HepG2 (cell line): ENCODE results near the gene IZUMO4. TPM values are rescaled to one million over a fixed set of nuclear protein-coding genes. Genes with fewer than 3 reads are reported as not detected.

Source experiments
- ATAC-seq: fragments of 200-7000 bp; cut with Tn5 transposase; 3 replicates; pipeline ENCODE4 v1.9.1; 2020; ENCODE audit warnings: mild to moderate bottlenecking, moderate library complexity
- BruUV-seq: library from RNA; stranded (reverse); fragments of 400-500 nt; replicated peaks from 2 replicates; lab custom pipeline; 2021; lab: Mats Ljungman, UMichigan
- CTCF ChIA-PET: fragments of 300-600 bp; formaldehyde crosslinking; extraction: SDS; loops from one replicate; lab custom pipeline; 2021; ENCODE audit warnings: low total read pairs, inconsistent platforms, low intra/inter-chr PET ratio; lab: Yijun Ruan, JAX
- POLR2A ChIA-PET: fragments of 350-600 bp; sonication (Branson Sonifier 250); formaldehyde crosslinking; loops from one replicate; lab custom pipeline; 2020; ENCODE audit warnings: antibody characterized with exemption, inconsistent platforms; lab: Yijun Ruan, JAX
- DNase-seq: peaks from one replicate; pipeline ENCODE4 v3.0.0-alpha.2; 2015; ENCODE audit warnings: low spot score
- FAIRE-seq: peaks from 3 replicates; lab custom pipeline; 2011; peaks lifted over from hg19 to GRCh38; lab: Jason Lieb, UNC
- H2AFZ ChIP-seq: one replicate; pipeline ENCODE4 v1.6.1; 2011; ENCODE audit warnings: low read length, inconsistent platforms
- H3K27ac ChIP-seq: fragments of 300-600 bp; 3 replicates; pipeline ENCODE4 v1.8.0; 2011; ENCODE audit warnings: mixed run types, mild to moderate bottlenecking, mixed read lengths, low read length, inconsistent platforms; ENCODE audit not compliant: insufficient read depth; ENCODE audit errors: extremely low read length
- H3K27me3 ChIP-seq, 2 experiments: fragments of 200-600 bp in 1 of 2; 2 replicates in 1 of 2; 3 replicates in 1 of 2; pipeline versions ENCODE4 v1.6.0 to v1.8.0; 2011; ENCODE audit warnings: low read length in 2 of 2, mild to moderate bottlenecking in 2 of 2, moderate library complexity in 2 of 2, inconsistent platforms in 1 of 2; ENCODE audit not compliant: insufficient read depth in 2 of 2, control insufficient read depth in 1 of 2
- H3K36me3 ChIP-seq, 2 experiments: fragments of 200-600 bp in 1 of 2; replicated peaks in 1 of 2; 2 replicates in 1 of 2; 3 replicates in 1 of 2; pipeline versions ENCODE4 v1.5.1 to v1.8.0; 2011; ENCODE audit warnings: low read length in 2 of 2, inconsistent platforms in 1 of 2; ENCODE audit not compliant: insufficient read depth in 2 of 2, control insufficient read depth in 1 of 2
- H3K4me1 ChIP-seq: 2 replicates; pipeline ENCODE4 v1.5.1; 2012; ENCODE audit warnings: low read length, inconsistent platforms; ENCODE audit not compliant: insufficient read depth
- H3K4me2 ChIP-seq: 2 replicates; pipeline ENCODE4 v1.6.0; 2011; ENCODE audit warnings: low read depth, low read length, inconsistent platforms
- H3K4me3 ChIP-seq, 3 experiments: fragments of 200-600 bp in 1 of 3; sonication (generic), shearing (Covaris generic) in 1 of 3; replicated peaks in 1 of 3; 2 replicates each; pipeline ENCODE4 v1.5.1; 2011 to 2016; ENCODE audit warnings: low read length in 3 of 3, inconsistent platforms in 2 of 3, low read depth in 2 of 3, mild to moderate bottlenecking in 2 of 3, control low read depth in 1 of 3, mixed read lengths in 1 of 3; ENCODE audit not compliant: insufficient read depth in 1 of 3
- H3K79me2 ChIP-seq: one replicate; pipeline ENCODE4 v1.6.1; 2011; ENCODE audit warnings: low read length, inconsistent platforms; ENCODE audit not compliant: insufficient read depth
- H3K9ac ChIP-seq: 2 replicates; pipeline ENCODE4 v1.6.0; 2011; ENCODE audit warnings: mild to moderate bottlenecking, low read depth, low read length, inconsistent platforms; ENCODE audit not compliant: insufficient read depth
- H3K9me3 ChIP-seq: 2 replicates; pipeline ENCODE4 v1.5.1; 2012; ENCODE audit warnings: mild to moderate bottlenecking, low read length
- H4K20me1 ChIP-seq: 2 replicates; pipeline ENCODE4 v1.6.0; 2011; ENCODE audit warnings: inconsistent platforms, mild to moderate bottlenecking, low read length, moderate library complexity; ENCODE audit not compliant: insufficient read depth
- AKAP8 ChIP-seq: sonication (generic); formaldehyde crosslinking; IDR thresholded peaks from 2 replicates; pipeline ENCODE4 v1.5.1; 2020; ENCODE audit warnings: mild to moderate bottlenecking, missing genetic modification reagents
- ZBTB33 ChIP-seq: sonication (generic); formaldehyde crosslinking; IDR thresholded peaks from 2 replicates; pipeline ENCODE4 v1.4.0; 2020; ENCODE audit warnings: missing genetic modification reagents
- ZBTB38 ChIP-seq: sonication (generic); formaldehyde crosslinking; IDR thresholded peaks from 2 replicates; pipeline ENCODE4 v1.5.1; 2020; ENCODE audit warnings: mild to moderate bottlenecking, missing genetic modification reagents
- ZNF451 ChIP-seq: sonication (generic); formaldehyde crosslinking; IDR thresholded peaks from 2 replicates; pipeline ENCODE4 v1.5.0; 2020; ENCODE audit warnings: mild to moderate bottlenecking, missing genetic modification reagents
- ZNF552 ChIP-seq: sonication (generic); formaldehyde crosslinking; IDR thresholded peaks from 2 replicates; pipeline ENCODE4 v1.9.0; 2022; ENCODE audit warnings: missing genetic modification reagents, mild to moderate bottlenecking, borderline replicate concordance
- ZNF564 ChIP-seq: sonication (generic); formaldehyde crosslinking; IDR thresholded peaks from 2 replicates; pipeline ENCODE4 v1.8.1; 2023; ENCODE audit warnings: mild to moderate bottlenecking, missing genetic modification reagents
- WGBS: methylation state at CpG from one replicate; pipeline ENCODE4 v1.1.6; 2017; ENCODE audit warnings: low lambda C conversion rate; 5-methylcytosine and 5-hydroxymethylcytosine counted together
- in situ Hi-C: cut with HindIII; loops from 2 replicates; pipeline ENCODE4 v1.10.0; 2017; ENCODE audit warnings: low pct_unique_long_range_greater_than_20kb; ENCODE audit not compliant: extremely low pct_ligation_motif_present
- intact Hi-C: fragments of 100-400 bp; cut with micrococcal nuclease; formaldehyde crosslinking; loops from one replicate; pipeline ENCODE4 v1.10.0; 2022; ENCODE audit not compliant: unreplicated experiment
- polyA plus RNA-seq, 8 experiments: library from polyadenylated mRNA; depleted of rRNA in 3 of 8; stranded (reverse) in 7 of 8; unstranded in 1 of 8; fragments of >200 nt; fragmentation: Illumina TruSeq in 4 of 8; extraction: Trizol in 4 of 8; gene quantifications; 2 replicates each; pipeline versions ENCODE4 v1.2.1 to v1.2.3, GENCODE V29; 2011 to 2016; ENCODE audit warnings: low read depth in 4 of 8, missing spikeins in 1 of 8, mixed read lengths in 1 of 8; ENCODE audit not compliant: insufficient read depth in 1 of 8
- total RNA-seq, 5 experiments: library from RNA; depleted of rRNA; stranded (reverse); fragments of >200 nt; fragmentation: Illumina TruSeq; extraction: Trizol; gene quantifications; 2 replicates each; pipeline ENCODE4 v1.2.3, GENCODE V29; 2016; ENCODE audit warnings: low read depth in 1 of 5

The IZUMO4 gene
- total and polyA plus RNA-seq, 2 of the 13 experiments (the other 11 are each of a cell fraction or from before 2014, with no cell fraction given), result 0.77 to 3.9 TPM

GRCh38 chr19:2148482-2149135 lies 51.9 kb downstream of the IZUMO4 start:
- H4K20me1 ChIP-seq, result peaks cover 37% of the 10 kb centered on the region
- POLR2A ChIA-PET, result no interaction called here
- H3K9me3 ChIP-seq, result no peaks in the 10 kb centered on the region
- H3K27me3 ChIP-seq, result no peaks in the 10 kb centered on the region; a peak in 1 of 5 replicates
- 87% methylated on average over 16 of the region's 16 CpGs for WGBS
- H3K4me1 ChIP-seq, result peaks cover 54% of the 10 kb centered on the region
- in situ Hi-C loops, result no loop called here
- H3K4me3 ChIP-seq, result no peak overlapping the region
- H2AFZ ChIP-seq, result no peak overlapping the region
- FAIRE-seq (no peak), ATAC-seq (no peak), DNase-seq (no peak)
- no TSS peak for BruUV-seq
- H3K9ac ChIP-seq, result no peak overlapping the region
- no peak overlapping the region for H3K27ac ChIP-seq
- H3K36me3 ChIP-seq, result peaks cover 6 to 9% of the 10 kb centered on the region in 2 experiments; a peak in 2 of 5 replicates
- intact Hi-C loops, result no loop called here
- H3K79me2 ChIP-seq, result peaks cover 70% of the 10 kb centered on the region
- peak overlapping the region; percentile 38 for H3K4me2 ChIP-seq
- CTCF ChIA-PET, result no interaction called here
- TF ChIP-seq ZNF451 (no peak), AKAP8 (CRISPR knock-in tag) (no peak), ZBTB38 (CRISPR knock-in tag) (peak; percentile 20; the same call in 1 of the 2 replicates), ZNF552 (CRISPR knock-in tag) (no peak), ZNF564 (CRISPR knock-in tag) (no peak), ZBTB33 (CRISPR knock-in tag) (peak; percentile 73; the same call in 1 of the 2 replicates)

Other genes with a start within 250 kb of the IZUMO4 start
- gene REXO1, start 248.4 kb upstream of the IZUMO4 start, total RNA-seq (2016; rRNA removed; fragmentation: Illumina TruSeq; extraction: Trizol), result 3.0 and 5.0 TPM in 2 replicates
- gene REXO1, start 248.4 kb upstream of the IZUMO4 start, polyA plus RNA-seq (2011; rRNA removed), result 11.2 and 13.0 TPM in 2 replicates
- 6.2 and 6.7 TPM in 2 replicates for gene KLF16, start 233.3 kb upstream of the IZUMO4 start, total RNA-seq (2016; rRNA removed; fragmentation: Illumina TruSeq; extraction: Trizol)
- gene KLF16, start 233.3 kb upstream of the IZUMO4 start, polyA plus RNA-seq (2011; rRNA removed), result 3.5 and 4.7 TPM in 2 replicates
- gene ABHD17A, start 211.4 kb upstream of the IZUMO4 start, total RNA-seq (2016; rRNA removed; fragmentation: Illumina TruSeq; extraction: Trizol), result 27.9 and 40.8 TPM in 2 replicates
- 27.7 and 44.6 TPM in 2 replicates for gene ABHD17A, start 211.4 kb upstream of the IZUMO4 start, polyA plus RNA-seq (2011; rRNA removed)
- 2.0 and 3.5 TPM in 2 replicates for gene ADAT3, start 191.5 kb upstream of the IZUMO4 start, total RNA-seq (2016; rRNA removed; fragmentation: Illumina TruSeq; extraction: Trizol)
- 0.95 and 1.4 TPM in 2 replicates for gene ADAT3, start 191.5 kb upstream of the IZUMO4 start, polyA plus RNA-seq (2011; rRNA removed)
- gene SCAMP4, start 191.5 kb upstream of the IZUMO4 start, total RNA-seq (2016; rRNA removed; fragmentation: Illumina TruSeq; extraction: Trizol), result 10.8 and 13.7 TPM in 2 replicates
- gene SCAMP4, start 191.5 kb upstream of the IZUMO4 start, polyA plus RNA-seq (2011; rRNA removed), result 10.7 and 12.8 TPM in 2 replicates
- 29.7 and 53.8 TPM in 2 replicates for gene CSNK1G2, start 155.7 kb upstream of the IZUMO4 start, total RNA-seq (2016; rRNA removed; fragmentation: Illumina TruSeq; extraction: Trizol)
- gene CSNK1G2, start 155.7 kb upstream of the IZUMO4 start, polyA plus RNA-seq (2011; rRNA removed), result 72.5 and 88.4 TPM in 2 replicates
- gene BTBD2, start 81.2 kb upstream of the IZUMO4 start, total RNA-seq (2016; rRNA removed; fragmentation: Illumina TruSeq; extraction: Trizol), result 28.1 and 30.9 TPM in 2 replicates
- 45.3 and 45.6 TPM in 2 replicates for gene BTBD2, start 81.2 kb upstream of the IZUMO4 start, polyA plus RNA-seq (2011; rRNA removed)
- gene MKNK2, start 45.7 kb upstream of the IZUMO4 start, total RNA-seq (2016; rRNA removed; fragmentation: Illumina TruSeq; extraction: Trizol), result 35.5 and 44.9 TPM in 2 replicates
- 112 and 129 TPM in 2 replicates for gene MKNK2, start 45.7 kb upstream of the IZUMO4 start, polyA plus RNA-seq (2011; rRNA removed)
- 3.5 and 4.3 TPM in 2 replicates for gene MOB3A, start 589 bp upstream of the IZUMO4 start, total RNA-seq (2016; rRNA removed; fragmentation: Illumina TruSeq; extraction: Trizol)
- gene MOB3A, start 589 bp upstream of the IZUMO4 start, polyA plus RNA-seq (2011; rRNA removed), result 17.8 and 20.3 TPM in 2 replicates
- gene AP3D1, start 54.7 kb downstream of the IZUMO4 start, total RNA-seq (2016; rRNA removed; fragmentation: Illumina TruSeq; extraction: Trizol), result 73.5 and 82.6 TPM in 2 replicates
- gene AP3D1, start 54.7 kb downstream of the IZUMO4 start, polyA plus RNA-seq (2011; rRNA removed), result 68.0 and 78.6 TPM in 2 replicates
- gene DOT1L, start 67.0 kb downstream of the IZUMO4 start, total RNA-seq (2016; rRNA removed; fragmentation: Illumina TruSeq; extraction: Trizol), result 7.5 and 9.7 TPM in 2 replicates
- 14.6 and 17.9 TPM in 2 replicates for gene DOT1L, start 67.0 kb downstream of the IZUMO4 start, polyA plus RNA-seq (2011; rRNA removed)
- 108 and 130 TPM in 2 replicates for gene PLEKHJ1, start 139.4 kb downstream of the IZUMO4 start, total RNA-seq (2016; rRNA removed; fragmentation: Illumina TruSeq; extraction: Trizol)
- 70.5 and 89.7 TPM in 2 replicates for gene PLEKHJ1, start 139.4 kb downstream of the IZUMO4 start, polyA plus RNA-seq (2011; rRNA removed)
- 8.8 and 10.1 TPM in 2 replicates for gene SF3A2, start 139.9 kb downstream of the IZUMO4 start, total RNA-seq (2016; rRNA removed; fragmentation: Illumina TruSeq; extraction: Trizol)
- 7.9 and 8.6 TPM in 2 replicates for gene SF3A2, start 139.9 kb downstream of the IZUMO4 start, polyA plus RNA-seq (2011; rRNA removed)
- 0.18 TPM in 1 of 2 replicates, not detected in the other for gene AMH, start 152.4 kb downstream of the IZUMO4 start, total RNA-seq (2016; rRNA removed; fragmentation: Illumina TruSeq; extraction: Trizol)
- gene AMH, start 152.4 kb downstream of the IZUMO4 start, polyA plus RNA-seq (2011; rRNA removed), result 0.03 and 0.04 TPM in 2 replicates
- gene JSRP1, start 159.5 kb downstream of the IZUMO4 start, total RNA-seq (2016; rRNA removed; fragmentation: Illumina TruSeq; extraction: Trizol), result 0.38 and 0.73 TPM in 2 replicates
- gene JSRP1, start 159.5 kb downstream of the IZUMO4 start, polyA plus RNA-seq (2011; rRNA removed), result 0.16 and 0.39 TPM in 2 replicates
- gene PEAK3, start 185.3 kb downstream of the IZUMO4 start, total RNA-seq (2016; rRNA removed; fragmentation: Illumina TruSeq; extraction: Trizol), result not detected in 2 replicates
- not detected in 2 replicates for gene PEAK3, start 185.3 kb downstream of the IZUMO4 start, polyA plus RNA-seq (2011; rRNA removed)
- not detected in 2 replicates for gene LINGO3, start 211.2 kb downstream of the IZUMO4 start, total RNA-seq (2016; rRNA removed; fragmentation: Illumina TruSeq; extraction: Trizol)
- gene LINGO3, start 211.2 kb downstream of the IZUMO4 start, polyA plus RNA-seq (2011; rRNA removed), result not detected in 2 replicates
- gene LSM7, start 231.7 kb downstream of the IZUMO4 start, total RNA-seq (2016; rRNA removed; fragmentation: Illumina TruSeq; extraction: Trizol), result 140 and 152 TPM in 2 replicates
- gene LSM7, start 231.7 kb downstream of the IZUMO4 start, polyA plus RNA-seq (2011; rRNA removed), result 197 and 205 TPM in 2 replicates
- 3.4 and 15.2 TPM in 2 replicates for gene SPPL2B, start 231.8 kb downstream of the IZUMO4 start, total RNA-seq (2016; rRNA removed; fragmentation: Illumina TruSeq; extraction: Trizol)
- gene SPPL2B, start 231.8 kb downstream of the IZUMO4 start, polyA plus RNA-seq (2011; rRNA removed), result 14.9 and 20.5 TPM in 2 replicates